MM.1S (cell line): ENCODE data around the gene GIPC2.

Experiments
- DNase-seq: peaks from one replicate; pipeline ENCODE4 v3.0.0-alpha.2; 2015
- H2AFZ ChIP-seq: fragments of 300-600 bp; sonication (generic); 2 replicates; pipeline ENCODE4 v1.6.0; 2016; ENCODE audit warnings: antibody characterized with exemption, low read length
- H3F3A ChIP-seq: fragments of 300-600 bp; sonication (generic); 2 replicates; pipeline ENCODE4 v1.6.1; 2016; ENCODE audit warnings: mild to moderate bottlenecking, antibody characterized with exemption, low read length, moderate library complexity, mixed read lengths; ENCODE audit not compliant: insufficient read depth
- H3K27ac ChIP-seq: fragments of 300-600 bp; sonication (generic); 2 replicates; pipeline ENCODE4 v1.5.1; 2016; ENCODE audit warnings: mild to moderate bottlenecking, low read length
- H3K27me3 ChIP-seq: fragments of 300-600 bp; sonication (generic); replicated peaks from 2 replicates; pipeline ENCODE4 v1.6.0; 2016; ENCODE audit warnings: low read length; ENCODE audit not compliant: insufficient read depth
- H3K36me3 ChIP-seq: fragments of 300-600 bp; sonication (generic); replicated peaks from 2 replicates; pipeline ENCODE4 v1.6.1; 2016; ENCODE audit warnings: mild to moderate bottlenecking, low read length, mixed read lengths; ENCODE audit not compliant: insufficient read depth
- H3K4me1 ChIP-seq: fragments of 300-600 bp; sonication (generic); 2 replicates; pipeline ENCODE4 v1.6.1; 2016; ENCODE audit warnings: low read length, mixed read lengths
- H3K4me2 ChIP-seq: fragments of 300-600 bp; sonication (generic); 2 replicates; pipeline ENCODE4 v1.6.0; 2016; ENCODE audit warnings: low read depth, low read length
- H3K4me3 ChIP-seq: fragments of 300-600 bp; sonication (generic); 2 replicates; pipeline ENCODE4 v1.5.1; 2016; ENCODE audit warnings: low read length, mixed read lengths
- H3K79me2 ChIP-seq: fragments of 300-600 bp; sonication (generic); 2 replicates; pipeline ENCODE4 v1.6.1; 2016; ENCODE audit warnings: mixed run types, low read length, mixed read lengths
- H3K9ac ChIP-seq: fragments of 300-600 bp; sonication (generic); 2 replicates; pipeline ENCODE4 v1.6.1; 2016; ENCODE audit warnings: low read length, mixed read lengths
- H3K9me2 ChIP-seq: fragments of 300-600 bp; sonication (generic); replicated peaks from 2 replicates; pipeline ENCODE4 v1.6.1; 2016; ENCODE audit warnings: mild to moderate bottlenecking, low read length, mixed read lengths; ENCODE audit not compliant: insufficient read depth
- H3K9me3 ChIP-seq: fragments of 300-600 bp; sonication (generic); replicated peaks from 2 replicates; pipeline ENCODE4 v1.6.1; 2016; ENCODE audit warnings: mild to moderate bottlenecking, low read length, mixed read lengths; ENCODE audit not compliant: insufficient read depth
- H4K20me1 ChIP-seq: fragments of 300-600 bp; sonication (generic); 2 replicates; pipeline ENCODE4 v1.6.1; 2016; ENCODE audit warnings: mild to moderate bottlenecking, low read length, moderate library complexity, mixed read lengths; ENCODE audit not compliant: insufficient read depth
- EZH2 ChIP-seq: fragments of 300-600 bp; sonication (generic); optimal IDR thresholded peaks from 2 replicates; pipeline ENCODE3; 2017; ENCODE audit warnings: low read depth, mild to moderate bottlenecking, antibody characterized with exemption, low read length, mixed read lengths
- EZH2phosphoT487 ChIP-seq: fragments of 300-600 bp; sonication (generic); IDR thresholded peaks from 2 replicates; pipeline ENCODE4 v1.6.1; 2018; ENCODE audit warnings: antibody characterized with exemption, low read length
- TF ChIP-seq, protein P1 (sequence below): fragments of 300-600 bp; sonication (generic); IDR thresholded peaks from 2 replicates; pipeline ENCODE4 v1.5.1; 2016; ENCODE audit warnings: antibody characterized with exemption, low read length, mixed read lengths

GIPC2 gene

DNA sequence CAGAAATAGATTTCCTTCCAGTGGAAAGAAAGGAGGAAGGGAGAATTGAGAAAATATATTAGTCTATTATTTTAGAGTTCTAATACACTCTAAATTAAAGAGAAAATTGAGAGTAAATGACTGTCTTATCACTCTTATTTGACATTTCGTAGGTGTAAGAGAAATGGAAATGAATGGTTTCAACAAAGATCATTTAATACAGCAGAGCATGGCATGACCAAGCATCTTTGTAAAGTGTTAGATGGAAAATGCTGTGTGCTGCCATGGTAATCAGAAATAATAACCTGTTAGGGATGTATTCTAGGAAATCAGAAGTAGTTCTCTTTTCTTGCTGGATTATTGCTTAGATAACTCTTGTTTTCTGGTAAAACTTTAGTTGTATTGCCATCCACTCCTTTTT, 90.9 kb downstream of the GIPC2 start:
- Histone ChIP-seq H3K27me3 (no peaks in the 10 kb centered on the region), H3K9ac (no peak overlapping the region), H3K36me3 (no peaks in the 10 kb centered on the region), H3K4me3 (no peak overlapping the region), H3K4me1 (peaks cover 14% of the 10 kb centered on the region), H4K20me1 (no peaks in the 10 kb centered on the region), H3K27ac (no peak overlapping the region), H2AFZ (no peak overlapping the region), H3K9me2 (no peaks in the 10 kb centered on the region), H3K4me2 (no peak overlapping the region), H3F3A (peaks cover 1% of the 10 kb centered on the region; the same call in 1 of the 2 replicates), H3K9me3 (no peaks in the 10 kb centered on the region), H3K79me2 (no peaks in the 10 kb centered on the region)
- DNase-seq, result no peak
- TF ChIP-seq, protein P1, sequence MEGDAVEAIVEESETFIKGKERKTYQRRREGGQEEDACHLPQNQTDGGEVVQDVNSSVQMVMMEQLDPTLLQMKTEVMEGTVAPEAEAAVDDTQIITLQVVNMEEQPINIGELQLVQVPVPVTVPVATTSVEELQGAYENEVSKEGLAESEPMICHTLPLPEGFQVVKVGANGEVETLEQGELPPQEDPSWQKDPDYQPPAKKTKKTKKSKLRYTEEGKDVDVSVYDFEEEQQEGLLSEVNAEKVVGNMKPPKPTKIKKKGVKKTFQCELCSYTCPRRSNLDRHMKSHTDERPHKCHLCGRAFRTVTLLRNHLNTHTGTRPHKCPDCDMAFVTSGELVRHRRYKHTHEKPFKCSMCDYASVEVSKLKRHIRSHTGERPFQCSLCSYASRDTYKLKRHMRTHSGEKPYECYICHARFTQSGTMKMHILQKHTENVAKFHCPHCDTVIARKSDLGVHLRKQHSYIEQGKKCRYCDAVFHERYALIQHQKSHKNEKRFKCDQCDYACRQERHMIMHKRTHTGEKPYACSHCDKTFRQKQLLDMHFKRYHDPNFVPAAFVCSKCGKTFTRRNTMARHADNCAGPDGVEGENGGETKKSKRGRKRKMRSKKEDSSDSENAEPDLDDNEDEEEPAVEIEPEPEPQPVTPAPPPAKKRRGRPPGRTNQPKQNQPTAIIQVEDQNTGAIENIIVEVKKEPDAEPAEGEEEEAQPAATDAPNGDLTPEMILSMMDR, result no peak
- no peak for TF ChIP-seq EZH2phosphoT487
- TF ChIP-seq EZH2, result no peak

DNA sequence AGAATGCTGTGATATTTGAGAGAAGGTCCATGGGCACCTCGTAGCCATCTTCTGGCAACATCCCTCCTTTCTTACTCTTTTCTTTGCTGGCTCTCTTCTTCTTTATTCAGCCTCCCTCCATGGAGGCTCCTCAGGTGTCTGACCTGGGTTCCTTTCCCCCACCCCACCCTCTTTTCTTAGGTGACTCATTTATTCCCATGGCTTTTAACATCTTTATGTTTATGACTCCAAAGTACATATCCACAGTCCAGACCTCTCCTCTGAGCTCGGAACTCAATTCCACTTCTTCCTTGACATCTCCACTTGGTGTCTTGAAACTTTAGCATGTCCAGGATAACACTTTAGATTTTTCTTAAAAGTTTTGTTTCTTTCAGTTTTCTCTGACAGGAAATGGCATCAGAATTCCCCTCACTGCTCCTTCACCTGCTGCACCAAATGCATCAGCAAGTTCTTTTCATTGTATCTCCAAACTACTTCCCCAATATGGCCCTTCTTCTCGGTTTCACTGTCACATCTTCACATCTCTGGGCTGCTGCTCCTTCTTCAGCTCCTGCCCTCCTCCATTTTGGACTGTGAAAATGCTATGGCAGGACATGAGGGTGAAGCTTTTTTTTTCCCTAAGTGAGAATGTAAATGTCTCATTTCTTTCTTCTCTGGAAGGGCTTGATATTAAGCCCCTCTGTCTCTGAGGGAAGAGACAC, 95.9 kb downstream of the GIPC2 start:
- peaks cover 6% of the 10 kb centered on the region for H3F3A ChIP-seq
- no peaks in the 10 kb centered on the region for H3K27me3 ChIP-seq
- no peaks in the 10 kb centered on the region for H3K9me3 ChIP-seq
- peak; percentile 49 for DNase-seq
- peak overlapping the region; percentile 62 for H3K4me2 ChIP-seq
- H3K9me2 ChIP-seq, result no peaks in the 10 kb centered on the region
- no peaks in the 10 kb centered on the region for H3K36me3 ChIP-seq
- no peak overlapping the region for H3K9ac ChIP-seq
- H3K4me1 ChIP-seq, result peaks cover 20% of the 10 kb centered on the region
- TF ChIP-seq, protein P1, result no peak
- TF ChIP-seq EZH2phosphoT487, result no peak
- TF ChIP-seq EZH2, result no peak
- H2AFZ ChIP-seq, result peak overlapping the region; percentile 61
- no peaks in the 10 kb centered on the region for H4K20me1 ChIP-seq
- no peak overlapping the region for H3K4me3 ChIP-seq
- no peaks in the 10 kb centered on the region for H3K79me2 ChIP-seq
- peak overlapping the region; percentile 42; the same call in 1 of the 2 replicates for H3K27ac ChIP-seq

DNA sequence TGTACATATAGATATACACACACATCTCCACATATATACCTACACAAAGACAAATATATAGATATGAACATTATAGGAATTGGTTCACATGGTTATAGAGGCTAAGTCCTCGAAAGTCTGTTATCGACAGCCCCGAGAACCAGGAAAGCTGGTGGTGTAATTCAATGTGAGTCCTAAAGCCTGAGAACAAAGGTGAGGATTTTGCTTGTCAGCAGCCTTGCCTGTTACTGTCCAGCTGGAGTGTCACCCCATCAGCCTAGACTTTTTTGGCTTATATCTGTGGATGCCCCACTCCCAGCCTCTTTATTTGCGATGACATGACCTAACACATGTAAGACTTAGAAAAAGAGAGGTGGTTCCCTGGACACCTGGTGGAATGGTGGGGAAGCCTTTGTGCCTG, 97.0 kb downstream of the GIPC2 start:
- Histone ChIP-seq H3K27me3 (no peaks in the 10 kb centered on the region), H3K79me2 (no peaks in the 10 kb centered on the region), H3K4me2 (peak overlapping the region; percentile 66), H3K4me3 (peak overlapping the region; percentile 36), H2AFZ (peak overlapping the region; percentile 66), H3K36me3 (no peaks in the 10 kb centered on the region), H3K9me2 (no peaks in the 10 kb centered on the region), H4K20me1 (no peaks in the 10 kb centered on the region), H3K9ac (no peak overlapping the region; the same call in 1 of the 2 replicates), H3K9me3 (no peaks in the 10 kb centered on the region), H3F3A (peaks cover 6% of the 10 kb centered on the region), H3K4me1 (peaks cover 20% of the 10 kb centered on the region), H3K27ac (no peak overlapping the region)
- DNase-seq, result no peak
- no peak for TF ChIP-seq EZH2phosphoT487
- no peak for TF ChIP-seq EZH2
- TF ChIP-seq, protein P1, result no peak
